ENCODE measurements around the gene SYT15B.
"Not testable (repeated sequence)": the region's sequence is repeated elsewhere in the genome, so short reads cannot be mapped to it uniquely, and the experiment has no call there.

Gene SYT15B

DNA sequence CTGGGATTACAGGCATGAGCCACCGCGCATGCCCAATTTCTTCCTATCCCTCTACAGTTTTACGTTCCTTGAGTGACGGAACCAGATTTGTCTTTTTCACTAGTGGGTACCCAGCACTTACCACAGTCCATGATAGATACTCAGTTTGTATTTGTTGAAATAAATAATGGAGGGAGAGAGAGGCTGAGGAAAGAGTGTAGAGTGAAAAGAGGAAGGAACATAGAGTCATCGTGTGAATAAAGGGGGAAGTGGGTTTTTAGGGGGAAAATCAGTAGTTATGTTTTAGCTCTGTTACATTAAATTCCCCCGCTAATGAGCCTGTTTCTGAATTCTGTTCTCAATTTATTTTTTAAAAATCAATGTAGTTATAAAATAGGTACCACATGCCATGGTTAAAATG lies 37.7 kb downstream of the SYT15B start:
- not testable (repeated sequence) for DNase-seq (ENCODE audit: low spot score)

DNA sequence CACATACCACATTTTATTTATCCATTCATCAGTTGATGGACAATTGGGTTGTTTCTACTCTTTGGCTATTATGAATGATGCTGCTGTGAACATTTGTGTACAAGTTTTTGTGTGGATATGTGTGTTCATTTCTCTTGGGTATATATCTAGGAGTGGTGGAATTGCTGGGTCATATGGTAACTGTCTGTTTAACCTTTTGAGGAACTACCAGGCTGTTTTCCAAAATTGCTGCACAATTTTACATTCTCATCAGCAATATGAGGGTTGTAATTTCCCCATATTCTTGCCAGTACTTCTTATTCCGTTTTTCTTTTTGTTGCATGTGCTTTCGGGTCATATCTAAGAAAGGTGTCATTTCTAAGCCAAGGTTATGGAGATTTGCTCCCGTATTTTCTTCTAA lies 38.3 kb downstream of the SYT15B start:
- not testable (repeated sequence) for DNase-seq (ENCODE audit: low spot score)

DNA sequence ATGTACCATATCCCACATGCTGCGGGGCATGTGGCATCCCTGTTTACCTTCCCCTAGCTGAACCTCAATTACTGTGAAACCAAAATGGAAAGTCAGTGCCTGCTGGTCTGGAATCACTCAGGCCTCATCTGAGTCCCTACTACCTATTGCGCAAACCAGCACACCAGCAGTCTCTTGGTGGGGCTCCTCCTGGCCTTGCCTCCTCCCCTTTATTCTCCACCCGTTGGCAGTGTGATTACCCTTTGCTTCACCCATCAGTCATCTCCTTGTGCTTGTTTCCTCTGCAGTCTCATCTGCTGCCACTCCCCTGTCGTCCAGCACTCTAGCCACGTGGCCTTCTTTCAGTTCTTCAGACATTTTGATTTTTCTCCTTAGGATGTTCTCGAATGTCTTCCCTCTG lies 39.3 kb downstream of the SYT15B start:
- DNase-seq (ENCODE audit: low spot score): not testable (repeated sequence)

DNA sequence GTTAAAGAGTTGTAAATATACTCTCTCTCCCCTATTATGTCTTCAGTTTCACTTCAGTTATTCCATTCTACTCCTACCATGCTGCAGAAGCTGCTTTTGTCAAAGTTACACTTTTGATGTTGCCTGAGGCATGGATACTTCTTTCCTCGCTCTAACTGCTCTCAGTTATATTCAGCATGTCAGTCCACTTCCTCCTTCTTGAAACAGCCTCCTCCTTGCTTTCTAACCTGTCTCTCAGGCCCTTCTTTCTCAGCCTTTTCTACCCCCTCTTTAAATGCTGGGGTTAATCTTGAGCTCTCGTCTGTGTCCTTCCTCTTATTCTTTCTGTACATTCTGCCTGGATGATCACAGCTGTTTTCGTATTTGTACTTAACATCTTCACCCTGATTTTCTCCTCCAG lies 40.0 kb downstream of the SYT15B start:
- DNase-seq (ENCODE audit: low spot score): not testable (repeated sequence)

DNA sequence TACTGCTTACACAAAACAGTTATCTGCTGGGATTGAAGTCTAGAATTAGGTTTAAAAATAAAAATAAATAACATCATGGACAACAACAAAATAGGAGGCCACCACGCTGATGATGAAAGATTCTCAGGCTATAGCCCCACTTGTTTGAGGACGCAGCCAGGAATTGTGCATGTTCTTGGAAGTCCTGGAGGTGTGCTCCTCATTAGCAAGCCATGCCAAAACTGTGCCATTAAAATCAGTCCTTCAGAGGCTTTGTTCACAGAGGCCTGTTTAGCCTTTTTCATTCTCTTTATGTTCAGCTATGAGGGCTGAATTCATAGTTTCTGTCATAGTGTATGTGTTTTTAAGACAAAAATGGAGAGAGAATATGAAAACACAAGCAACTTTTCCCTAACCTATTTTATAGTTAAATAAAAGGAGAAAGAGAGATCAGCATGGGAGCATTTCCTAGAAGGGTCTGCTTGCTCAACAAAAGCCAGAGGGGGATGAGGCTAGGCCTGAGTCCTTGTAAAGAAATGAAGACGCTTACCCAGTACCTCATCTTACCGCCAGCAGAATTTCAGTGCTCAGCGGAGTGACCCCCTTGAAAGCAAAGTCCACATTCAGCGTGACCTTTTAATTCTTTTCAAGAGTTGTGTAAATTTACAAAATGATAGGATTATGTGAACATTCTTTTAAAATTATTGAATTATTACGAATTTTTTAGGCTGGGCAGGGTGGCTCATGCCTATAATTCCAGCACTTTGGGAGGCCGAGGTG lies 46.2 kb downstream of the SYT15B start:
- DNase-seq (ENCODE audit: low spot score): not testable (repeated sequence)

Measured in globus pallidus (tissue), 1 donor.